SK-N-SH (cell line): ENCODE results near the gene PIP4K2C. TPM values are rescaled to one million over a fixed set of nuclear protein-coding genes. Genes with fewer than 3 reads are reported as not detected.

Experiments
- CTCF ChIA-PET: fragments of 300-600, 350-600 bp; formaldehyde crosslinking; extraction: SDS; loops from one replicate; lab custom pipeline; 2021; lab: Yijun Ruan, JAX
- POLR2A ChIA-PET: fragments of 350-600 bp; sonication (Branson Sonifier 250); formaldehyde crosslinking; extraction: SDS; loops from one replicate; lab custom pipeline; 2020; ENCODE audit warnings: antibody characterized with exemption, inconsistent platforms; lab: Yijun Ruan, JAX
- DNase-seq: peaks from one replicate; pipeline ENCODE4 v3.0.0; 2012
- H2AFZ ChIP-seq: fragments of 200-600 bp; sonication (generic); 2 replicates; pipeline ENCODE4 v1.8.1; 2016; ENCODE audit warnings: antibody characterized with exemption, mild to moderate bottlenecking, low read depth
- H3F3A ChIP-seq: fragments of 200-600 bp; sonication (generic); replicated peaks from 2 replicates; pipeline ENCODE3; 2016; ENCODE audit warnings: antibody characterized with exemption, mild to moderate bottlenecking; ENCODE audit not compliant: insufficient read depth
- H3K27ac ChIP-seq, 2 experiments: fragments of 200-500 bp in 1 of 2; fragments of 200-600 bp in 1 of 2; sonication (Bioruptor generic) in 1 of 2; sonication (generic), shearing (Covaris generic) in 1 of 2; 2 replicates each; pipeline versions ENCODE4 v1.5.1 to v1.6.1; 2014 to 2016; ENCODE audit warnings: low read depth in 2 of 2, inconsistent platforms in 1 of 2, low read length in 1 of 2, mild to moderate bottlenecking in 1 of 2, mixed read lengths in 1 of 2
- H3K27me3 ChIP-seq: fragments of 200-600 bp; sonication (generic), shearing (Covaris generic); 2 replicates; pipeline ENCODE4 v1.6.1; 2016; ENCODE audit warnings: mixed run types; ENCODE audit not compliant: insufficient read depth
- H3K36me3 ChIP-seq, 2 experiments: fragments of 200-500 bp in 1 of 2; fragments of 200-600 bp in 1 of 2; sonication (Bioruptor generic) in 1 of 2; sonication (generic) in 1 of 2; replicated peaks in 1 of 2; 2 replicates each; pipeline versions ENCODE3 to v1.5.1; 2014 to 2016; ENCODE audit warnings: low read length in 1 of 2, mild to moderate bottlenecking in 1 of 2; ENCODE audit not compliant: insufficient read depth in 2 of 2, control insufficient read depth in 1 of 2
- H3K4me1 ChIP-seq, 2 experiments: fragments of 200-500 bp in 1 of 2; fragments of 200-600 bp in 1 of 2; sonication (Bioruptor generic) in 1 of 2; sonication (generic), shearing (Covaris generic) in 1 of 2; 2 replicates each; pipeline versions ENCODE4 v1.5.1 to v1.6.1; 2014 to 2016; ENCODE audit warnings: low read depth in 1 of 2, low read length in 1 of 2, mixed run types in 1 of 2; ENCODE audit not compliant: insufficient read depth in 2 of 2, control insufficient read depth in 1 of 2
- H3K4me2 ChIP-seq: fragments of 200-600 bp; sonication (generic), shearing (Covaris generic); 2 replicates; pipeline ENCODE4 v1.6.1; 2017; ENCODE audit warnings: mixed run types
- H3K4me3 ChIP-seq, 2 experiments: fragments of 200-500 bp in 1 of 2; fragments of 200-600 bp in 1 of 2; sonication (Bioruptor generic) in 1 of 2; sonication (generic), shearing (Covaris generic) in 1 of 2; 2 replicates each; pipeline versions ENCODE4 v1.5.1 to v1.8.1; 2014 to 2016; ENCODE audit warnings: low read depth in 2 of 2, inconsistent platforms in 1 of 2, low read length in 1 of 2, mild to moderate bottlenecking in 1 of 2, mixed read lengths in 1 of 2, moderate library complexity in 1 of 2
- H3K79me2 ChIP-seq: fragments of 200-600 bp; sonication (generic); 2 replicates; pipeline ENCODE4 v1.8.1; 2017; ENCODE audit warnings: mild to moderate bottlenecking; ENCODE audit not compliant: insufficient read depth
- H3K9ac ChIP-seq: fragments of 200-600 bp; sonication (generic); 2 replicates; pipeline ENCODE4 v1.6.1; 2017; ENCODE audit warnings: mixed run types
- H3K9me2 ChIP-seq: fragments of 200-600 bp; sonication (generic); 2 replicates; pipeline ENCODE4 v1.6.1; 2017; ENCODE audit warnings: mixed run types
- H3K9me3 ChIP-seq: fragments of 200-600 bp; sonication (generic); 2 replicates; pipeline ENCODE4 v1.6.1; 2017; ENCODE audit warnings: mixed run types, mild to moderate bottlenecking, moderate library complexity
- H4K20me1 ChIP-seq: fragments of 200-600 bp; sonication (generic); 2 replicates; pipeline ENCODE4 v1.6.1; 2017; ENCODE audit warnings: mild to moderate bottlenecking, mixed run types; ENCODE audit not compliant: insufficient read depth
- FOXJ3 ChIP-seq: sonication (generic); formaldehyde crosslinking; IDR thresholded peaks from 2 replicates; pipeline ENCODE4 v1.5.1; 2020; ENCODE audit warnings: mild to moderate bottlenecking, missing genetic modification reagents
- GATA2 ChIP-seq: sonication (generic); formaldehyde crosslinking; IDR thresholded peaks from 2 replicates; pipeline ENCODE4 v1.5.0; 2020; ENCODE audit warnings: mild to moderate bottlenecking, missing genetic modification reagents
- JUND ChIP-seq: IDR thresholded peaks from 2 replicates; pipeline ENCODE4 v1.4.0; 2012
- MEF2A ChIP-seq: IDR thresholded peaks from 2 replicates; pipeline ENCODE4 v1.4.0; 2012; ENCODE audit warnings: low read depth, borderline replicate concordance
- NRF1 ChIP-seq: IDR thresholded peaks from 2 replicates; pipeline ENCODE4 v1.6.1; 2012; ENCODE audit warnings: low read depth, mild to moderate bottlenecking, low read length
- RAD21 ChIP-seq: IDR thresholded peaks from 2 replicates; pipeline ENCODE4 v1.6.1; 2012; ENCODE audit warnings: mild to moderate bottlenecking, low read length
- SIN3A ChIP-seq: IDR thresholded peaks from 2 replicates; pipeline ENCODE4 v1.6.1; 2012; ENCODE audit warnings: low read depth, mild to moderate bottlenecking, low read length, moderate library complexity, borderline replicate concordance
- TAF1 ChIP-seq: IDR thresholded peaks from 2 replicates; pipeline ENCODE4 v1.6.1; 2012; ENCODE audit warnings: low read depth, mild to moderate bottlenecking, low read length, moderate library complexity, borderline replicate concordance
- TCF12 ChIP-seq: IDR thresholded peaks from 2 replicates; pipeline ENCODE4 v1.4.0; 2012
- TEAD4 ChIP-seq: IDR thresholded peaks from 2 replicates; pipeline ENCODE4 v1.4.0; 2012; ENCODE audit warnings: mild to moderate bottlenecking, borderline replicate concordance; ENCODE audit not compliant: insufficient read depth
- YY1 ChIP-seq: IDR thresholded peaks from 2 replicates; pipeline ENCODE4 v1.4.0; 2012; ENCODE audit warnings: low read depth, mild to moderate bottlenecking
- WGBS: methylation state at CpG from one replicate; pipeline ENCODE4 v1.1.6; 2017; ENCODE audit warnings: low lambda C conversion rate; 5-methylcytosine and 5-hydroxymethylcytosine counted together
- polyA plus RNA-seq, 3 experiments: library from polyadenylated mRNA; depleted of rRNA; stranded (reverse); fragments of >200 nt; gene quantifications; 2 replicates each; pipeline ENCODE4 v1.2.3, GENCODE V29; 2012
- TF ChIP-seq, protein P1 (sequence below): fragments of 200-600 bp; sonication (generic); IDR thresholded peaks from 2 replicates; pipeline ENCODE4 v1.6.1; 2017; ENCODE audit warnings: antibody characterized with exemption, mild to moderate bottlenecking, moderate library complexity
- TF ChIP-seq, protein P2 (sequence below): IDR thresholded peaks from 2 replicates; pipeline ENCODE4 v1.4.0; 2012; ENCODE audit warnings: low read depth, borderline replicate concordance
- TF ChIP-seq, protein P3 (sequence below): fragments of 150-350 bp; IDR thresholded peaks from 2 replicates; pipeline ENCODE4 v1.6.1; 2017; ENCODE audit warnings: antibody characterized with exemption, low read length, low read depth, borderline replicate concordance

Gene PIP4K2C
- polyA plus RNA-seq, 1 of the 3 experiments (the other 2 are of a cell fraction): 34.2 TPM

DNA sequence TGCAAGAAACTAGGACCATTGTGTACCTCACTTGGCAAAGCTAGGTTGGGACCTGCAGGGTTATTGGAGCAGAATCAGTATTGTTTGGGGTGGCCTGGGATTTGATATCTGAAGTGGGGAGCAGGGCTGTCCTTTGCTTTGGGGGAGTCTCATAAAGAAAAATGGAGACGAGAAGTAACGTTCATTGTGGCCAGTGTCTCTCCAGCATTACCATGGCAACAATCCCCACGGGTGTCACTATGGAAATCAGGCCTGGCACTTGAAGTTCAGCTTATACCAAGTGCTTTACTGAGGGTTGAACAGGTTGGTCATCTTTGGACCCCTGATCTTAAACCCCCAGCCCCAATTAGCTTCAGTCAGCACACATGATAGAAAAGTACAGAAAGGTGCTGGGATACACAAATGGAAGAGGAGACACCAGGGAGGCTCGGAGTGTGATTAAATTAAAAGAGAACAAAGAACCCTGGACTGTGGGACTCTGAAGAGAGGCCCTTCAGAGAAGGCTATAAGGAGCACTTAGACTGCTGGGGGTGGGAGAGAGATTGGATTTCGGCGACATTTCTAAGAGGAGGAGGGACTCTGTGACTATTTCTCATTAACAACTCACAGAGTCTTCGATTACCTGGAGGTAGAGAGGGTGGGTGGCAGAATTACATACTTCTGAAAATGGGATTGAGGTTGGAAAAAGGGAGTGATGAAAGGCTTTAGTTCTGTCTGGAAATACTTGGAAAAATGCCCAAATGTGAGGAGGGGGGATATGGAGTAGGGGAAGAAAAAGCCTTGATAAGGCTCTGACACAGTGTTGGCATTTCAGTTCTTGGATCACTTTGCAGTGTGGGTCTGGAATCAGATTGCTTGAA lies 37.4 kb upstream of the PIP4K2C start:
- H2AFZ ChIP-seq: no peak overlapping the region
- peaks cover 2 to 9% of the 10 kb centered on the region in 2 experiments for H3K36me3 ChIP-seq
- peaks cover 44% of the 10 kb centered on the region; the same call in 1 of the 2 replicates for H3K79me2 ChIP-seq
- H3F3A ChIP-seq: no peaks in the 10 kb centered on the region
- WGBS: 81% methylated on average over 7 of the region's 7 CpGs
- ChIA-PET POLR2A (interaction anchor here (1.2 kb wide), 2 partner anchors 33 to 58 kb away, joined by 5 read pairs; partner anchors contain the start of genes ARHGEF25 and DDIT3), CTCF (interaction anchor here (0.6 to 5.1 kb wide), 5 partner anchors 11 to 79 kb away, joined by 3 to 24 read pairs (median 4); partner anchors contain the start of gene B4GALNT1)
- H3K9me3 ChIP-seq: no peaks in the 10 kb centered on the region
- peak; percentile 30 for DNase-seq
- no peak overlapping the region for H3K4me3 ChIP-seq
- no peaks in the 10 kb centered on the region for H3K9me2 ChIP-seq
- no peaks in the 10 kb centered on the region for H4K20me1 ChIP-seq
- peak overlapping the region; percentile 13 to 36; a peak in 2 of 4 replicates for H3K27ac ChIP-seq
- TF ChIP-seq, protein P1, sequence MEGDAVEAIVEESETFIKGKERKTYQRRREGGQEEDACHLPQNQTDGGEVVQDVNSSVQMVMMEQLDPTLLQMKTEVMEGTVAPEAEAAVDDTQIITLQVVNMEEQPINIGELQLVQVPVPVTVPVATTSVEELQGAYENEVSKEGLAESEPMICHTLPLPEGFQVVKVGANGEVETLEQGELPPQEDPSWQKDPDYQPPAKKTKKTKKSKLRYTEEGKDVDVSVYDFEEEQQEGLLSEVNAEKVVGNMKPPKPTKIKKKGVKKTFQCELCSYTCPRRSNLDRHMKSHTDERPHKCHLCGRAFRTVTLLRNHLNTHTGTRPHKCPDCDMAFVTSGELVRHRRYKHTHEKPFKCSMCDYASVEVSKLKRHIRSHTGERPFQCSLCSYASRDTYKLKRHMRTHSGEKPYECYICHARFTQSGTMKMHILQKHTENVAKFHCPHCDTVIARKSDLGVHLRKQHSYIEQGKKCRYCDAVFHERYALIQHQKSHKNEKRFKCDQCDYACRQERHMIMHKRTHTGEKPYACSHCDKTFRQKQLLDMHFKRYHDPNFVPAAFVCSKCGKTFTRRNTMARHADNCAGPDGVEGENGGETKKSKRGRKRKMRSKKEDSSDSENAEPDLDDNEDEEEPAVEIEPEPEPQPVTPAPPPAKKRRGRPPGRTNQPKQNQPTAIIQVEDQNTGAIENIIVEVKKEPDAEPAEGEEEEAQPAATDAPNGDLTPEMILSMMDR: no peak
- TF ChIP-seq GATA2 (CRISPR knock-in tag) (no peak), SIN3A (no peak), MEF2A (no peak), TCF12 (no peak), JUND (no peak), TEAD4 (no peak), FOXJ3 (no peak), RAD21 (no peak), YY1 (no peak), TAF1 (no peak), NRF1 (no peak)
- TF ChIP-seq, protein P2, sequence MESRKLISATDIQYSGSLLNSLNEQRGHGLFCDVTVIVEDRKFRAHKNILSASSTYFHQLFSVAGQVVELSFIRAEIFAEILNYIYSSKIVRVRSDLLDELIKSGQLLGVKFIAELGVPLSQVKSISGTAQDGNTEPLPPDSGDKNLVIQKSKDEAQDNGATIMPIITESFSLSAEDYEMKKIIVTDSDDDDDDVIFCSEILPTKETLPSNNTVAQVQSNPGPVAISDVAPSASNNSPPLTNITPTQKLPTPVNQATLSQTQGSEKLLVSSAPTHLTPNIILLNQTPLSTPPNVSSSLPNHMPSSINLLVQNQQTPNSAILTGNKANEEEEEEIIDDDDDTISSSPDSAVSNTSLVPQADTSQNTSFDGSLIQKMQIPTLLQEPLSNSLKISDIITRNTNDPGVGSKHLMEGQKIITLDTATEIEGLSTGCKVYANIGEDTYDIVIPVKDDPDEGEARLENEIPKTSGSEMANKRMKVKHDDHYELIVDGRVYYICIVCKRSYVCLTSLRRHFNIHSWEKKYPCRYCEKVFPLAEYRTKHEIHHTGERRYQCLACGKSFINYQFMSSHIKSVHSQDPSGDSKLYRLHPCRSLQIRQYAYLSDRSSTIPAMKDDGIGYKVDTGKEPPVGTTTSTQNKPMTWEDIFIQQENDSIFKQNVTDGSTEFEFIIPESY: no peak
- TF ChIP-seq, protein P3, sequence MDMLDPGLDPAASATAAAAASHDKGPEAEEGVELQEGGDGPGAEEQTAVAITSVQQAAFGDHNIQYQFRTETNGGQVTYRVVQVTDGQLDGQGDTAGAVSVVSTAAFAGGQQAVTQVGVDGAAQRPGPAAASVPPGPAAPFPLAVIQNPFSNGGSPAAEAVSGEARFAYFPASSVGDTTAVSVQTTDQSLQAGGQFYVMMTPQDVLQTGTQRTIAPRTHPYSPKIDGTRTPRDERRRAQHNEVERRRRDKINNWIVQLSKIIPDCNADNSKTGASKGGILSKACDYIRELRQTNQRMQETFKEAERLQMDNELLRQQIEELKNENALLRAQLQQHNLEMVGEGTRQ: no peak
- no peak overlapping the region for H3K9ac ChIP-seq
- no peaks in the 10 kb centered on the region for H3K27me3 ChIP-seq
- peaks cover 4 to 33% of the 10 kb centered on the region in 2 experiments; a peak in 3 of 4 replicates for H3K4me1 ChIP-seq
- H3K4me2 ChIP-seq: peak overlapping the region; percentile 94
